BJ (cell line): ENCODE data around the gene DGKE. TPM values are rescaled to one million over a fixed set of nuclear protein-coding genes. Genes with fewer than 3 reads are reported as not detected.

Experiments used
- CTCF ChIA-PET: fragments of 350-600 bp; formaldehyde crosslinking; extraction: SDS; loops from one replicate; lab custom pipeline; 2021; ENCODE audit warnings: antibody characterized with exemption, inconsistent platforms; lab: Yijun Ruan, JAX
- POLR2A ChIA-PET: fragments of 300-600 bp; sonication (Branson Sonifier 250); formaldehyde crosslinking; extraction: SDS; loops from one replicate; lab custom pipeline; 2021; ENCODE audit warnings: antibody characterized with exemption; lab: Charles Lee
- DNase-seq: peaks from one replicate; pipeline ENCODE4 v3.0.0-alpha.2; 2011; ENCODE audit warnings: low read depth
- H3K27me3 ChIP-seq: 2 replicates; pipeline ENCODE4 v1.6.0; 2011; ENCODE audit warnings: low read length; ENCODE audit not compliant: control insufficient read depth, insufficient read depth
- H3K36me3 ChIP-seq: 2 replicates; pipeline ENCODE4 v1.5.1; 2011; ENCODE audit warnings: low read length; ENCODE audit not compliant: control insufficient read depth, insufficient read depth
- H3K4me3 ChIP-seq: 2 replicates; pipeline ENCODE4 v1.5.1; 2011; ENCODE audit warnings: low read depth, mild to moderate bottlenecking, control low read depth, low read length
- polyA plus RNA-seq: library from polyadenylated mRNA; depleted of rRNA; stranded (reverse); fragments of >200 nt; gene quantifications from 2 replicates; pipeline ENCODE4 v1.2.3, GENCODE V29; 2011
- TF ChIP-seq, protein P1 (sequence below): IDR thresholded peaks from 2 replicates; pipeline ENCODE4 v1.5.1; 2011; ENCODE audit warnings: low read depth, mild to moderate bottlenecking, control low read depth, inconsistent platforms, low read length, moderate library complexity; ENCODE audit not compliant: insufficient read depth

DGKE gene
- polyA plus RNA-seq, 1 experiment, result 1.9 TPM

DNA sequence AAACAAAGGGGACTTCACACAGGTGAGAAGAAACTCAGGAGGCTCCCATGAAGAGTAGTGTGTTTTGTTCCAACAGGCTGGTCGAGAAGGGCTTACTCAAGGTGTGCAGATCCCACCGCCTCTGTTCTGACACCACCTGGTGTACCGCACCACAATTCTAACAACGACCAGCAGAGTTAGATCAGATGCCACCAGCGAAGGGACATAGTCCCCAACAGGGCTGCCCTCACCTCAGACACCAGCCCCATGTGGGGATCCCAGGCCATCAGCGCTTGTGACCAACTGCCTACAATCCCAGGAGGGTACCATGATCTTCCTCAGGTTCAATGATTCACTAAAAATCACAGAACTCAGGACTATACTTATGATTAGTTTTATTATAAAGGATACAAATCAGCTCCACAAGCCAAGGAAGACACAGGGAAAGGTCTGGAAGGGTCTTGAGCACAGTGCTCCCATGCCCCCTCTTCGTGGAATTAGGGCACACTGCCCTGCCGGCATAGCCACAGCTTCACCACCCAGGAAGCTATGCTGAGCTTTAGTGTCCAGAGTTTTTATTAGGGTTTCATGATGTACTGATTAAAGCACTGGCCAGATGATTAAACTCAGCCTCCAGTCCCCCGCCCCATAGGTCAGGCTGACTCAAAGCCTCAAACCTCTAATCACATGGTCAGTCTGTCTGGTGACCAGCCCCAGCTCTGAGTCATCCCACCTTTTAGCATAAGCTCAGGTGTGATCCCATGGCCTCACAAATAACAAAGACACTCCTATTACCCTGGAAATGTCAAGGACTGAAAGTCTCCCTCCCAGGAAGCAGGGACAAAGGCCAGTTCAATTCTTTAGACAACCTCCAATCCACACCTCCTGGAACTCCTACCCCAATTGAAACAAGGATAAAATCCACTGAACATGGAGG is 53.9 kb downstream of the DGKE start:
- no peaks in the 10 kb centered on the region for H3K27me3 ChIP-seq
- H3K36me3 ChIP-seq, result peaks cover 15% of the 10 kb centered on the region
- TF ChIP-seq, protein P1, sequence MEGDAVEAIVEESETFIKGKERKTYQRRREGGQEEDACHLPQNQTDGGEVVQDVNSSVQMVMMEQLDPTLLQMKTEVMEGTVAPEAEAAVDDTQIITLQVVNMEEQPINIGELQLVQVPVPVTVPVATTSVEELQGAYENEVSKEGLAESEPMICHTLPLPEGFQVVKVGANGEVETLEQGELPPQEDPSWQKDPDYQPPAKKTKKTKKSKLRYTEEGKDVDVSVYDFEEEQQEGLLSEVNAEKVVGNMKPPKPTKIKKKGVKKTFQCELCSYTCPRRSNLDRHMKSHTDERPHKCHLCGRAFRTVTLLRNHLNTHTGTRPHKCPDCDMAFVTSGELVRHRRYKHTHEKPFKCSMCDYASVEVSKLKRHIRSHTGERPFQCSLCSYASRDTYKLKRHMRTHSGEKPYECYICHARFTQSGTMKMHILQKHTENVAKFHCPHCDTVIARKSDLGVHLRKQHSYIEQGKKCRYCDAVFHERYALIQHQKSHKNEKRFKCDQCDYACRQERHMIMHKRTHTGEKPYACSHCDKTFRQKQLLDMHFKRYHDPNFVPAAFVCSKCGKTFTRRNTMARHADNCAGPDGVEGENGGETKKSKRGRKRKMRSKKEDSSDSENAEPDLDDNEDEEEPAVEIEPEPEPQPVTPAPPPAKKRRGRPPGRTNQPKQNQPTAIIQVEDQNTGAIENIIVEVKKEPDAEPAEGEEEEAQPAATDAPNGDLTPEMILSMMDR, result no peak
- CTCF ChIA-PET, result interaction anchor here (1.0 kb wide), 1 partner anchor 12 kb away, joined by 3 read pairs; no protein-coding TSS in a partner anchor
- no peak overlapping the region for H3K4me3 ChIP-seq
- DNase-seq, result no peak
- POLR2A ChIA-PET, result no interaction called here

DNA sequence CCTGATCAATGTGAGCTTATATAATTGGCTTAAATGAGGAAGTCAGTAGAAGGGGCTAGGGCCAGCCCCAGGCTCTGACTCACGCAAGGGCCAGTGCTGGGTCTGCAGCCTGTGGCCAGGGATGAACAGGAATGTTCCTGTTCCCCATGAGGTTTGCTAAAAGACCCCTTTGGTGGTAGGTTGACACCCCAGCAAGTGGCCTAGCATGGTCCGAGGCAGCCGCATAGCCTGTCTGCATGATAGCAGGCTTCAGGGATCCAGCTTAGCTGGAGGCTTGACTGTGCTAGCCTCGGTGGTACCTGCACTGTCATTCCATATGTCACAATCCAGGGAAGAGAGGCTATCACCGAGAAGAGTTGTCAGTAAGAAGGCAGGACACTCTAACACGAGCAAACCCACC is 56.4 kb downstream of the DGKE start:
- Histone ChIP-seq H3K27me3 (no peaks in the 10 kb centered on the region), H3K36me3 (peaks cover 29% of the 10 kb centered on the region), H3K4me3 (no peak overlapping the region)
- TF ChIP-seq, protein P1, result no peak
- CTCF ChIA-PET, result interaction anchor here (1.0 to 1.2 kb wide), 3 partner anchors 11 to 19 kb away, joined by 3 to 7 read pairs (median 3); no protein-coding TSS in a partner anchor
- no peak for DNase-seq
- POLR2A ChIA-PET, result no interaction called here

DNA sequence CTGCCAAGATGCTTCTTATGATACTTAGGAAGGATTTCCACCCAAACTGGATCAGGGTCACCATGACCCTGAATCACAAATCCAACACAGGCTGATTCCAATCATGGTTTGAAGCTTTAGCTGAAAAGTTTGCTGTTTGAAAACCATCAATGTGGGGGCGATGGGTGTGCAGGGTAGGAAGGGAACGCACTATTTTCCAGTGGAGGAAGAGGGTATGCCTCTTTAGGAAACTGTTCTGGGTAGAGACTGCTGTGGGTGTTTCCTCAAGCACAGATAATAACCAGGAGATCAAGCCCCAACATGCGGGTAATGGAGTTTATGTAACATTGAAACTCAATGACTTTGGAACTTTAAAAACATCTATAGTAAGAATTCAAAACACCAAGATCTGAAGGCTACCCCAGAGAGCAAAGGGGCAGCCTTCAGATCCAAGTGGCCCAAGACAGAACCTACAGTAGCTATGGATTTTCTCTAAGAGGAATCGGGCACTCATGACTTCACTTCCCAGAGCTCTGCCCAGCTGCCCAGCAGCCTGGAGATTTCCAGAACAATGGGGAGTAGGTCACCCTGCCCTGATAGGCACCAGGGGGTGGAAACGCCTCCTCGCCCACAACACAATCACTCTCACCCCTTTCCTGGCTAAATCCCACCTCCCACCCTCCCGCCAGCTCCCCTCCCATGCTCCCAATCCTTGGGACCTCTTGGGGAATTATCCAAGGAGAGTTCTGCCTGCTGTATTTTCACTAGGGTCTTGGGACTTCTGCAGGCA is 57.1 kb downstream of the DGKE start:
- no peak for DNase-seq
- ChIA-PET POLR2A (no interaction called here), CTCF (interaction anchor here (0.7 to 1.2 kb wide), 5 partner anchors 11 to 394 kb away, joined by 3 to 7 read pairs (median 3); no protein-coding TSS in a partner anchor)
- TF ChIP-seq, protein P1, result no peak
- Histone ChIP-seq H3K36me3 (peaks cover 32% of the 10 kb centered on the region), H3K27me3 (no peaks in the 10 kb centered on the region), H3K4me3 (no peak overlapping the region)

DNA sequence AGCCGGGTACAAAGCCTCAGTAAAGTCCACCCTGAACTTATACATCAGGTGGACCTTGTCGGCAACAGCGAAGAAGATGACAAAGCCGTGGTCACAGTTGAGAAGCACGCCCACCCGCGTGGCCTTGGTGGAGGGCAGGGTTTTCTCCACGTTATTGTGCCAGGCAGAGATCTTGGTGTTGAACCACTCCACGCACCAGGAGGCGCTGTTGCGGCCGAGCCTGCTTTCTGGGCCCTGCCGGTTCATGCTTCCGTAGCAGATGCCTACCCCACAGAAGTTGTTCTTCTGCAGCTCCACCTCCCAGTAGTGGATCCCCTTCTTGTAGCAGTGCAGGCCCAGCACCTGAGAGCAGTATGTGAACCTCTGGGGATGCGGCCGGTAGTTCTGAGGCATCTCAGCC is 57.8 kb downstream of the DGKE start:
- TF ChIP-seq, protein P1, result peak; percentile 35
- DNase-seq, result no peak
- Histone ChIP-seq H3K27me3 (no peaks in the 10 kb centered on the region), H3K36me3 (peaks cover 28% of the 10 kb centered on the region), H3K4me3 (no peak overlapping the region)
- ChIA-PET POLR2A (no interaction called here), CTCF (interaction anchor here (1.0 to 1.2 kb wide), 3 partner anchors 12 to 75 kb away, joined by 3 to 4 read pairs (median 3); no protein-coding TSS in a partner anchor)
